ENCODE measurements around the gene PTGES3L. TPM values are rescaled to one million over a fixed set of nuclear protein-coding genes. Genes with fewer than 3 reads are reported as not detected.

Gene PTGES3L
- total RNA-seq: under 1 TPM; 0.53 to 0.64 TPM

DNA sequence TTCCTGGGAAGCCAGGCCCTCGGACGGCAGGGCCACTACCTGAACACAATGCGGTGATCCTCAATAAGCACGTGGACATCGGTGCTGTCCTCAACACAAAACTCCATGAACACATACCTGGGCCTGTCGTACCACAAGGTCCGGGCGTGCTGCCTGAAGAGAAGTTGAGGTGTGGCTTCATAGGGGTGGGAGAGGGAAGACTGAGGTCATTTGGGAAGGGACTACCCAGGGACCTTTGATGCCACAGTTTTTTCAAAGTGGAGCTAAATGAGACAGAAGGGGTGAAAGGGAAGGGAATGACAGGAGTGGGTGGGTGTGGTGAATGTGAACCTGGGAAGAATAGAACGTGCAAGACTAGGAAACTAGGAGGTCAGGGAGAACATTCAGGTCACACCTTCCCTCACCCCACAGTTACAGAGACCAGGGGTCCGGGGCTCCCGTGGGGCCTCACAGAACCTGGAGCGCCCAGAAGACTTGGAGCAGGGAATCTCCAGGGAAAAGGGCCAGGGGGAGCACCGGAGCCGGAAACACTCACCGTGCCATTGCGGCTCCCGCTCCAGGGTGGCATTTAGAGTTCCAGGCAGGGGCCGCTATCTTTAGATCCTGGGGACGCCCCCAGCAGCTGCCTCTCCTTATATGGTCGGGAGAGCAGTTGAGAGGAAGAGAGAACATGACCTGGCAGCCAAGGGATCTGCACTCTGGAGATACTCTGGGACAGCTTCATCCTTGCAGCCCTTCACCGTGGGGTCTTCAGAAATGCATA is at the start of gene PTGES3L:
Gene PTGES3L, minus strand, starts transcription at position 570 of the 763 bp plus-strand sequence. Its CDS starts 27 bp downstream, at position 543.
- ChIA-PET CTCF (interaction anchor here (1.8 kb wide), 1 partner anchor 18 kb away, joined by 17 read pairs; the partner anchor contains the start of gene RPL27), POLR2A (interaction anchor here (1.7 kb wide), 1 partner anchor 19 kb away, joined by 7 read pairs; the partner anchor contains the start of gene RPL27)
- H3K9me3 Mint-ChIP-seq: no peaks in the 10 kb centered on the region
- H3K27ac Mint-ChIP-seq: peak within 1 kb of the TSS; percentile 88
- no peaks in the 10 kb centered on the region for H3K27me3 Mint-ChIP-seq
- peak; percentile 60 for DNase-seq
- peak within 1 kb of the TSS; percentile 99 for H3K4me3 Mint-ChIP-seq
- intact Hi-C loops (cut with micrococcal nuclease): loop anchor here (1.0 to 5.0 kb wide), 3 partner anchors 15 to 132 kb away; partner anchors contain the start of genes AARSD1 and RPL27
- peaks cover 28% of the 10 kb centered on the region for H3K4me1 Mint-ChIP-seq (ENCODE audit: low read depth)
- H3K36me3 Mint-ChIP-seq: peaks cover 16% of the 10 kb centered on the region

DNA sequence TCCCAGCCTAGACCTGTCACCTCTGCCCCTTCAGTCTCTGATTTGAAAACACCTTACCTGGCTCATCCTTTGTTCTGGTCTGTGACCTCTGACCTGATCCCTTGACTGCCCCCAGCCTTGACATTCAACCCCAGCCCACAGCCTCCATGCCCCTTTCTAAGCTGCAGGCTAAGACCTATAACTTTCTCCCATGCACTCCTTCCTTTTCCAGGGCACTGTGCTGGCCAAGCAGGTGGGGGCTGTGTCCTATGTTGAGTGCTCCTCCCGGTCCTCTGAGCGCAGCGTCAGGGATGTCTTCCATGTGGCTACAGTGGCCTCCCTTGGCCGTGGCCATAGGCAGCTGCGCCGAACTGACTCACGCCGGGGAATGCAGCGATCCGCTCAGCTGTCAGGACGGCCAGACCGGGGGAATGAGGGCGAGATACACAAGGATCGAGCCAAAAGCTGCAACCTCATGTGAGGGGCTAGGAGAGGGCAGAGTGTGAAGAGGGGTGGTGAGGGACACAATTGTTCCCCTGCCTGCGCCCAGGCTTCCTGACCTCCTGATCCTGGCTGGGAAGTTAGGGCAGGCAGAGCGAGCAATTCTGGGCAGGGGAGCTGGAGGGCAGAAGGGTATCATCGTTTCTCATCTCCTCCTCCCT is 48.5 kb upstream of the PTGES3L start:
- ChIA-PET POLR2A (no interaction called here), CTCF (interaction anchor here (1.2 kb wide), 1 partner anchor 30 kb away, joined by 3 read pairs; the partner anchor contains the start of gene RPL27)
- intact Hi-C loops (cut with micrococcal nuclease): loop anchor here (10.0 kb wide), 1 partner anchor 96 kb away; the partner anchor contains the start of gene BRCA1
- Mint-ChIP-seq H3K27me3 (no peaks in the 10 kb centered on the region), H3K4me3 (no peak overlapping the region), H3K27ac (no peak overlapping the region), H3K4me1 (ENCODE audit: low read depth) (peaks cover 8% of the 10 kb centered on the region), H3K36me3 (no peaks in the 10 kb centered on the region), H3K9me3 (no peaks in the 10 kb centered on the region)
- no peak for DNase-seq

DNA sequence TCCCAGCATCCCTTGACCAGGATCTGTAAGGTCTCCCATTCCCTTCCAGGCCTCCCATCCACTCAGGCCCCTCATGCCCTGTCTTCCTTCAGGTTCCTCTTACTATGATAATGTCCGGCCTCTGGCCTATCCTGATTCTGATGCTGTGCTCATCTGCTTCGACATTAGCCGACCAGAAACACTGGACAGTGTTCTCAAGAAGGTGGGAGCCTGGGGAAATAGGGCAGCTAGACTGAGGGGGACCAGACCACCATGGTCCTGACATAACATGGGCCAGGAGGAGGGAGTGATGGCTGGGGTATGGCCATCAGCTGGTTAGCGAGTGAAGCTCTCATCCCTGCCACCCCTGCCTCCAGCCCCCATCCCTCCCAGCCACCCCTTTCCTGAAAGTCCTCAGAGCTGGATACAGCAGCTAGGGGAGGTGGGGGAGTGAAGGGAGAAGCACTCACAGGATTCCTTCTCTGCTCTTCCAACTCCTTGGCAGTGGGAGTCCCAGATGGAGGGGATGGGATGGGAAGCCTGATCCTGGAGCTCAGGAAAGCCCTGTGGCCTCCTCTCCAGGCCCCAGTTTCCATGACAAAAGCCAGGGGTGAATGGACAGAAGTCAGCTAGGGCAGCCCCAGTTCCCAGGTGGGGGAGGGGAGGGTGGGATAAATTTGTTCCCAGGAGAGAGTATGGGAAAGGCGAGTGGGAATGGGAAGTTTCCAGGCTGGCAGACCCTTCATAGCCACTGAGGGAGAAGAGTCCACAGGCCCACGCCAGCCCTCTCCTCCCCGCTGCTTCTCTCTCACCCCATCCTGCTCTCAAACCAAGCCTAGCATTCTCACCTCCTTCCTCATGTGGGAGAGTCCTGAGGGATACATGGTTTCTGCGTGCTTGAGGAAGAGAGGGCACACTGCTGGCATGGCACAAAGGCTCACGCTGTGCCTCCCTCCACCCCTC is 47.5 kb upstream of the PTGES3L start:
- POLR2A ChIA-PET: interaction anchor here (0.9 kb wide), 1 partner anchor 10 kb away, joined by 3 read pairs; no protein-coding TSS in a partner anchor
- CTCF ChIA-PET: no interaction called here
- intact Hi-C loops (cut with micrococcal nuclease): loop anchor here (10.0 kb wide), 1 partner anchor 97 kb away; the partner anchor contains the start of gene BRCA1
- Mint-ChIP-seq H3K9me3 (no peaks in the 10 kb centered on the region), H3K4me3 (no peak overlapping the region), H3K27me3 (no peaks in the 10 kb centered on the region), H3K4me1 (ENCODE audit: low read depth) (peaks cover 8% of the 10 kb centered on the region), H3K36me3 (no peaks in the 10 kb centered on the region), H3K27ac (no peak overlapping the region)
- DNase-seq: no peak

DNA sequence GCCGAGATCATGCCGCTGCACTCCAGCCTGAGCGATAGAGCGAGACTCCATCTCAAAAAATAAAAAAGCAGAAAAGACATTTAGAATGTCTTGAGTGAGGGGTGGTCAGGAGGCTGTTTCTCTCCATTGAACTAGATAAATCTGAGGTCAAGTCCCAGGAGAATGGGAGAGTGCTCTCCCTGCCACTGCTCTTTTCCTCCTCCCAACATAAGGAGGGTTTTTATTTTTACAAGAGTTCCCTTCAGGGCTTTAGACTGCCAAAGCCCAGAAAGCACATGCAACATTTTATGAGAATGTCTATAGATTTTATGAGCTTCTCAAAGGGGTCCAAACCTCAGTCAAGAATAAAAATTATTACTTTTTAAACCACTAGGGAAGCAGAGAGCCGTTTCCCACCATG is 46.7 kb upstream of the PTGES3L start:
- POLR2A ChIA-PET: interaction anchor here (0.9 to 1.2 kb wide), 2 partner anchors 9 to 289 kb away, joined by 3 to 6 read pairs; no protein-coding TSS in a partner anchor

DNA sequence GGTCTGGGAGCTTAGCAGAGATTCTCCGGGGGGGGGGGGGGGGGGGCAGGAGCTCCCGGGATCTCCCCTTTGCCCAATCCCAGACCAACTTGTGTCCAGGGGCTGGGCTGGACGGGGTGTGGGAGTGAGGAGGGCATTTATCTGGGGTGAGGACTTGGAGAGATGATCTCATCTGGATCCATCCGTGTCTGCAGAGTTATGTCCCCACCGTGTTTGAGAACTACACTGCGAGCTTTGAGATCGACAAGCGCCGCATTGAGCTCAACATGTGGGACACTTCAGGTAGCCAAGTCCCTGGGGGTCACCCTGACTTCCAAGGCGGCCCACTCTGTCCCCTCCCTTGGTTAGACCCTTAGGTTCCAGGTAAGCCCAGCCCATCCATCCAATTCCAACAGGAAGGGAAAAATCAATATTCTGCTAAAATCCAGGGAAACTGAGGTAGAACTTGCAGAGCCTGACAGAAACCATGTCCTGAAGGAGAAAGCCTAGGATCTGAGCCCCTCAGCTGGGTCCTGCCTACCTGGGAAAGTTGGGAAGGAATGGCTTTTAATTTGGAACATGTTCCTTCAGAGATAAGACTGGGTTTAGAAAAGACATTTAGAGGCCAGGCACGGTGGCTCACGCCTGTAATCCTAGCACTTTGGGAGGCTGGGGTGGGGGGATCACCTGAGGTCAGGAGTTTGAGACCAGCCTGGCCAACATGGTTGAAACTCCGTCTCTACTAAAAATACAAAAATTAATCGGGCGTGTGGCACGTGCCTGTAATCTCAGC is 46.1 kb upstream of the PTGES3L start:
- H3K36me3 Mint-ChIP-seq: no peaks in the 10 kb centered on the region
- no peak for DNase-seq
- H3K27ac Mint-ChIP-seq: no peak overlapping the region
- no peak overlapping the region for H3K4me3 Mint-ChIP-seq
- CTCF ChIA-PET: no interaction called here
- POLR2A ChIA-PET: interaction anchor here (1.2 kb wide), 1 partner anchor 289 kb away, joined by 6 read pairs; no protein-coding TSS in a partner anchor
- peaks cover 13% of the 10 kb centered on the region for H3K4me1 Mint-ChIP-seq (ENCODE audit: low read depth)
- intact Hi-C loops (cut with micrococcal nuclease): loop anchor here (2.0 to 10.0 kb wide), 2 partner anchors 99 to 145 kb away; partner anchors contain the start of genes BRCA1 and NBR1
- H3K27me3 Mint-ChIP-seq: no peaks in the 10 kb centered on the region
- H3K9me3 Mint-ChIP-seq: no peaks in the 10 kb centered on the region

More for the DNA sequence above, 46.7 kb upstream of the PTGES3L start:
- intact Hi-C loops (cut with micrococcal nuclease): loop anchor here (10.0 kb wide), 1 partner anchor 98 kb away; the partner anchor contains the start of gene BRCA1
- Mint-ChIP-seq H3K27ac (no peak overlapping the region), H3K27me3 (no peaks in the 10 kb centered on the region), H3K4me3 (no peak overlapping the region), H3K9me3 (no peaks in the 10 kb centered on the region), H3K4me1 (ENCODE audit: low read depth) (peaks cover 9% of the 10 kb centered on the region), H3K36me3 (no peaks in the 10 kb centered on the region)
- no peak for DNase-seq
- CTCF ChIA-PET: no interaction called here

DNA sequence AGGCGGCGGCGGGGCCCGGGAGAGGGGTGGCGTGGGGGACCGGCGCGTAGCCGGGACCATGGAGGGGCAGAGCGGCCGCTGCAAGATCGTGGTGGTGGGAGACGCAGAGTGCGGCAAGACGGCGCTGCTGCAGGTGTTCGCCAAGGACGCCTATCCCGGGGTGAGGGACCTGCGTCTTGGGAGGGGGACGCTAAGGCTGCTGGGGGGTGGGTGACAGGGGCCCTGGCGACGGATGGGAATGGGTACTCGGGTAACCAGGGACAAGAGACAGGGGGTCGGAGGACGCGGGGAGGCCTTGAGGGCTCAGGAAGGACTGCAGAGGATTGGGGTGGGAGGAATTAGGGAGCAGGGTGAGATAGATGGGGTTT is 45.4 kb upstream of the PTGES3L start:
- DNase-seq: no peak
- Mint-ChIP-seq H3K4me3 (peak overlapping the region; percentile 43), H3K27me3 (no peaks in the 10 kb centered on the region), H3K36me3 (no peaks in the 10 kb centered on the region), H3K4me1 (ENCODE audit: low read depth) (peaks cover 15% of the 10 kb centered on the region), H3K9me3 (no peaks in the 10 kb centered on the region), H3K27ac (peak overlapping the region; percentile 18)
- POLR2A ChIA-PET: interaction anchor here (1.2 to 1.4 kb wide), 2 partner anchors 27 to 290 kb away, joined by 6 to 13 read pairs; partner anchors contain the start of gene RPL27
- CTCF ChIA-PET: interaction anchor here (0.9 to 1.5 kb wide), 2 partner anchors 27 to 102 kb away, joined by 3 to 8 read pairs; partner anchors contain the start of gene RPL27
- intact Hi-C loops (cut with micrococcal nuclease): loop anchor here (2.0 to 10.0 kb wide), 2 partner anchors 100 to 146 kb away; partner anchors contain the start of genes BRCA1 and NBR1

DNA sequence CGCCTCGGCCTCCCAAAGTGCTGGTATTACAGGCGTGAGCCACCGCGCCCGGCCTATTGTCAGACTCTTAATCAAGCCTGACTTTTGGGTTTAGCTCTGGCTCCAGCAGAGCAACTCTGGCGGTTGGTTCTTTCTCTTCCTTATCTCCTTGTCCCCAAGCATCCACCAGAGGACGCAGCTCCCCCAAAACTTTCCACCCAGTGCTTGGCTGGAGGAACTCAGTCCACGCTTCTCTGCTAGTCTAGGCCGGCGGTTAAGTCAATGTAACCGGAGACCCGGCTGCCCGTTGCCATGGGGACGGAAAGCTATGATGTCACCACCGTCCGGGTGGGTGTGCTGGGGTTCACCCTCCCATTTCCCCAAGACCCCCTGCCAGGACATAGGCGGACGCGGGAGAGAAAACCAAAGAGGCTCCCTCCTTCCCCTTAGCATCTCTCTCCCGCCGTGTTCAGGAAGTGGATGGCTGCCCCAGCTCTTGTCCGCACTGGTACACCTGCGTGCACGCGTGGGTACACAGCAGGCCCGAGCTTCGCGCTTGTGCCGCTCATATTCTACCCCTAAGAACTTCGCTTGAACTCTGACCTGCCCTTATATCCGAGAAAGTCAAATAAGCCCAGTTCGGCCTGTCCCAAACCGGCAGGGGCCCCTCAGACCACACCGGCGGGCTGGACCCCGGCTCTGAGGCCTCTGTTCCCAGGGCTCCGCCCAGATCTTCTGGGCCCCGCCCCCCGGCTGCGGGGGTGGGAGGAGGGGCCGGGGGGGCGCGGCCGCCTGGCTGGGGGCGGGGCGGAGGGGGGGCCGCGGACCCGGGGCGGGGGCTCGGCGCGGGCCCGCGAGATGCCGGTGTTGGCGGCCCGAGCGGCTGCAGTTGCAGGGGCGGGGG is 44.8 kb upstream of the PTGES3L start, which contains the start of gene RND2:
Gene RND2, plus strand, starts transcription at position 825 of the 883 bp plus-strand sequence. CDS start 117 bp downstream, outside the sequence.
- ChIA-PET CTCF (interaction anchor here (0.6 to 1.7 kb wide), 14 partner anchors 10 to 598 kb away, joined by 3 to 10 read pairs (median 3); partner anchors contain the start of genes IFI35 and RPL27), POLR2A (interaction anchor here (0.7 to 1.7 kb wide), 5 partner anchors 12 to 291 kb away, joined by 3 to 13 read pairs (median 4); partner anchors contain the start of genes IFI35 and RPL27)
- H3K27ac Mint-ChIP-seq: peak within 1 kb of the TSS; percentile 21
- peaks cover 21% of the 10 kb centered on the region for H3K4me1 Mint-ChIP-seq (ENCODE audit: low read depth)
- intact Hi-C loops (cut with micrococcal nuclease): loop anchor here (2.0 to 10.0 kb wide), 3 partner anchors 100 to 188 kb away; partner anchors contain the start of genes BRCA1, NBR1 and TMEM106A
- no peaks in the 10 kb centered on the region for H3K27me3 Mint-ChIP-seq
- no peaks in the 10 kb centered on the region for H3K9me3 Mint-ChIP-seq
- DNase-seq: peak; percentile 88
- no peaks in the 10 kb centered on the region for H3K36me3 Mint-ChIP-seq
- H3K4me3 Mint-ChIP-seq: peak within 1 kb of the TSS; percentile 74

DNA sequence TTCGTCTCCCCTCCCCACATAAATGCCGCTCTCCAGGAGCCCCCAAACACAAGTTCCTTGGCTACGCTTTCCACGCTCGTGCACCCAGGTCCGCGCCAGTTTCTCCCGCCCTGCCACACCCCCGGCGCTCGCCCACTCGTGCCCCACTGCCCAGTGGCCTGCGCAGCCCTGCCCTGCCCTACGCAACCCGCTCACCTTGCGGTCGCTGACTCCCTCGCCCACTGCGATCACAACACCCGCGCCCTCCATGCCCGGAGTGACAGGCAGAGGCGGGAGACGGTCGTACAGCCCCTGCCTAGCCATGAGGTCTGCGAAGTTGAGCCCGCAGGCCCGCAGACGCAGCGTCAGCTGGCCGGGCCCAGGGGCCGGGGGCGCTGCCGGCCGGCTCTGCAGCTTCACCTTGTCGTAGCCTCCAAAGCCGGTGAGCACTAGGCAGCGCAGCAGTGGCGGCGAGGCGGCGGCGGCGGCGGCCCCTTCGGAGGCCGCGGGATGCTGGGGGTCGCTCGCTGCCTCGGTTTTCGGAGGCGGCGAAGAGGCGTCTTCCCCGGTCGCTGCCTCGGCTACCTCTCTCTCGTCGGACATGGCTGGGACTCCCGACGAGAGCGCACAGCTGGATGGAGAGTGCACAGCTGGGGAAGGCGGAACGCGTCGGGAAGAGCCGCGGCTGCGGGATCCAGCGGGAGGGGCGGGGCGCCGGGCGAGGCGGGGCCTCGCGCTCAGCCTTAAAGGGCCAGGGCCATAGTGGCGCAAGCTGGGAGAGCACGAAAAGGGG is 42.0 kb upstream of the PTGES3L start, which contains the start of gene VAT1:
Gene VAT1, minus strand, starts transcription at position 645 of the 772 bp plus-strand sequence. Its CDS starts 63 bp downstream, at position 582.
- DNase-seq: peak; percentile 71
- intact Hi-C loops (cut with micrococcal nuclease): loop anchor here (2.0 to 10.0 kb wide), 3 partner anchors 15 to 190 kb away; partner anchors contain the start of genes BRCA1, IFI35 and TMEM106A
- ChIA-PET CTCF (interaction anchor here (0.6 to 1.0 kb wide), 4 partner anchors 24 to 923 kb away, joined by 3 to 6 read pairs (median 4); partner anchors contain the start of gene RPL27), POLR2A (interaction anchor here (0.7 to 2.1 kb wide), 4 partner anchors 24 to 340 kb away, joined by 3 to 8 read pairs (median 4); partner anchors contain the start of genes RPL27 and TMEM106A)
- H3K4me1 Mint-ChIP-seq (ENCODE audit: low read depth): peaks cover 31% of the 10 kb centered on the region
- H3K27me3 Mint-ChIP-seq: no peaks in the 10 kb centered on the region
- peak within 1 kb of the TSS; percentile 87 for H3K4me3 Mint-ChIP-seq
- H3K27ac Mint-ChIP-seq: peak within 1 kb of the TSS; percentile 58
- H3K9me3 Mint-ChIP-seq: no peaks in the 10 kb centered on the region
- no peaks in the 10 kb centered on the region for H3K36me3 Mint-ChIP-seq
